Suprapubic skin (tissue), 3 donors: ENCODE measurements around the gene DLX2.

ENCODE experiments used
- EP300 ChIP-seq: sonication (generic); formaldehyde crosslinking; IDR thresholded peaks from one replicate; pipeline ENCODE4 v1.6.1; 2017; ENCODE audit warnings: antibody characterized with exemption
- TF ChIP-seq, protein P1 (sequence below), 2 donors: fragments of 200-600 bp in 1 of 2; fragments of 450-650 bp in 1 of 2; sonication (generic) in 1 of 2; IDR thresholded peaks; one replicate each; pipeline ENCODE4 v1.5.1; 2016 to 2019; ENCODE audit warnings: antibody characterized with exemption in 2 of 2, mild to moderate bottlenecking in 1 of 2, moderate library complexity in 1 of 2

DNA sequence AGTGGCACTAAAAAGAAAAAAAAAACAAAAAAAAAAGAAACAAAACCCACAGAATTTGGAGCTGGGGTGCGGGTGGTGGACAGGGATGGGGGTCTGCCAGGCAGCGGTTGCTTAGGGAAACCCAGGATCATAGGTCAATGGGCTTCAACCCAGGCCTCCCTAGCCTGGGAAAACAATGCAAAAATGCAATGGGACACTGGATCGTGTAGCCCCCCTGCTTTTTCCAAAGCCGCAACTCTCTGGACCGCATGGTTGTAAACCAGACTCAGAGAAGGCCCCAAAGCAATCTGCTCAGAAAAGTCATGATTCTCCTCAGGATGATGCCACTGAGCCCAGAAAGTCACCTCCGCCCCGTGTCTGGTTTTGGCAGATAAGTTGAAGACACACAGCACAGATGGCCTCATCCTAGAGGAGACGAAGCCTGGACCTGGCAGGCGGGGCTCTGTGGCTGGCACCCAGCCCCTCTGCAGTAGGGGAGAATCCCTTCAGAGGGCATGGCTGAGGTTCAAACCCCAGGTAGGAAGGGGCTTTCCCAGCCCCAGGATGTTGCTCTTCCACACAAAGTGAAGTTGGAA, 5.1 kb downstream of the DLX2 start:
- TF ChIP-seq, protein P1, sequence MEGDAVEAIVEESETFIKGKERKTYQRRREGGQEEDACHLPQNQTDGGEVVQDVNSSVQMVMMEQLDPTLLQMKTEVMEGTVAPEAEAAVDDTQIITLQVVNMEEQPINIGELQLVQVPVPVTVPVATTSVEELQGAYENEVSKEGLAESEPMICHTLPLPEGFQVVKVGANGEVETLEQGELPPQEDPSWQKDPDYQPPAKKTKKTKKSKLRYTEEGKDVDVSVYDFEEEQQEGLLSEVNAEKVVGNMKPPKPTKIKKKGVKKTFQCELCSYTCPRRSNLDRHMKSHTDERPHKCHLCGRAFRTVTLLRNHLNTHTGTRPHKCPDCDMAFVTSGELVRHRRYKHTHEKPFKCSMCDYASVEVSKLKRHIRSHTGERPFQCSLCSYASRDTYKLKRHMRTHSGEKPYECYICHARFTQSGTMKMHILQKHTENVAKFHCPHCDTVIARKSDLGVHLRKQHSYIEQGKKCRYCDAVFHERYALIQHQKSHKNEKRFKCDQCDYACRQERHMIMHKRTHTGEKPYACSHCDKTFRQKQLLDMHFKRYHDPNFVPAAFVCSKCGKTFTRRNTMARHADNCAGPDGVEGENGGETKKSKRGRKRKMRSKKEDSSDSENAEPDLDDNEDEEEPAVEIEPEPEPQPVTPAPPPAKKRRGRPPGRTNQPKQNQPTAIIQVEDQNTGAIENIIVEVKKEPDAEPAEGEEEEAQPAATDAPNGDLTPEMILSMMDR (IDR thresholded peaks at IDR 0.05), result no peak
- TF ChIP-seq EP300, result no peak
